VCaP (cell line): ENCODE results near the gene TMIGD1.
"Not testable (repeated sequence)": the region's sequence is repeated elsewhere in the genome, so short reads cannot be mapped to it uniquely, and the experiment has no call there.

Experiments
- H3K27ac ChIP-seq: fragments of 450-650 bp; 2 replicates; pipeline ENCODE4 v1.5.1; 2017
- CTCF ChIP-seq: fragments of 450-650 bp; conservative IDR thresholded peaks from 2 replicates; pipeline ENCODE4 v1.5.1; 2017; ENCODE audit warnings: mild to moderate bottlenecking, moderate library complexity

TMIGD1 gene

GRCh38 chr17:30357476-30357875 is 23.6 kb upstream of the TMIGD1 start:
- no peak for TF ChIP-seq CTCF
- no peak overlapping the region for H3K27ac ChIP-seq

- H3K27ac ChIP-seq, result no peak overlapping the region
- TF ChIP-seq CTCF, result no peak
Measured at GRCh38 chr17:30354701-30355100, 20.8 kb upstream of the TMIGD1 start.

- TF ChIP-seq CTCF, result no peak
- H3K27ac ChIP-seq, result no peak overlapping the region
Measured at GRCh38 chr17:30352240-30352814, 18.5 kb upstream of the TMIGD1 start.

- no peak for TF ChIP-seq CTCF
Measured at GRCh38 chr17:30351735-30352134, 17.9 kb upstream of the TMIGD1 start.

GRCh38 chr17:30351263-30351662 is 17.4 kb upstream of the TMIGD1 start:
- H3K27ac ChIP-seq, result not testable (repeated sequence)

More at GRCh38 chr17:30351735-30352134, 17.9 kb upstream of the TMIGD1 start:
- no peak overlapping the region for H3K27ac ChIP-seq

GRCh38 chr17:30349252-30349651 is 15.4 kb upstream of the TMIGD1 start:
- no peak for TF ChIP-seq CTCF
- H3K27ac ChIP-seq, result no peak overlapping the region

- peak overlapping the region; percentile 98 for H3K27ac ChIP-seq
- TF ChIP-seq CTCF, result no peak
Measured at GRCh38 chr17:30347488-30347887, 13.6 kb upstream of the TMIGD1 start.

- TF ChIP-seq CTCF, result no peak
- H3K27ac ChIP-seq, result peak overlapping the region; percentile 98
Measured at GRCh38 chr17:30346221-30346795, 12.5 kb upstream of the TMIGD1 start.
